Heart right ventricle (tissue), 16 donors: Measurements from ENCODE around the gene SNX4. TPM values are rescaled to one million over a fixed set of nuclear protein-coding genes. Genes with fewer than 3 reads are reported as not detected.
"Not testable (repeated sequence)": the region's sequence is repeated elsewhere in the genome, so short reads cannot be mapped to it uniquely, and the experiment has no call there.

ENCODE experiments used
- ATAC-seq, 8 donors: fragments of 200-7000 bp; cut with Tn5 transposase; one replicate each; pipeline ENCODE4 v1.9.1; 2020; ENCODE audit warnings: mild to moderate bottlenecking in 8 of 8, moderate library complexity in 8 of 8, moderate number of reproducible peaks in 1 of 8
- DNase-seq, 2 donors: peaks; one replicate each; pipeline ENCODE4 v3.0.0-alpha.2; 2020
- H3K27ac ChIP-seq, 10 donors: fragments of 200-600 bp; sonication (generic) in 2 of 10; one replicate each; pipeline versions ENCODE4 v1.5.0 to v1.8.0; 2020 to 2022; ENCODE audit warnings: mild to moderate bottlenecking in 3 of 10
- H3K27me3 ChIP-seq, 7 donors: fragments of 200-600 bp; one replicate each; pipeline ENCODE4 v1.8.0; 2021 to 2022; ENCODE audit warnings: mild to moderate bottlenecking in 2 of 7
- H3K36me3 ChIP-seq, 9 donors: fragments of 200-600 bp; sonication (generic) in 1 of 9; one replicate each; pipeline versions ENCODE4 v1.5.0 to v1.8.0; 2020 to 2022; ENCODE audit warnings: mild to moderate bottlenecking in 2 of 9
- H3K4me1 ChIP-seq, 9 donors: fragments of 200-600 bp; sonication (generic) in 1 of 9; one replicate each; pipeline versions ENCODE4 v1.5.0 to v1.8.0; 2020 to 2022; ENCODE audit warnings: mild to moderate bottlenecking in 4 of 9
- H3K4me3 ChIP-seq, 10 donors: fragments of 200-600 bp; sonication (generic) in 2 of 10; one replicate each; pipeline versions ENCODE4 v1.5.0 to v1.8.0; 2020 to 2022; ENCODE audit warnings: mild to moderate bottlenecking in 7 of 10, moderate library complexity in 2 of 10
- H3K9me3 ChIP-seq, 11 donors: fragments of 200-600 bp in 10 of 11; sonication (generic) in 2 of 11; one replicate each; pipeline versions ENCODE4 v1.5.0 to v1.8.0; 2013 to 2022; ENCODE audit warnings: mild to moderate bottlenecking in 2 of 11, control low read depth in 1 of 11, moderate library complexity in 1 of 11
- CTCF ChIP-seq, 9 donors: fragments of 200-600 bp; sonication (generic) in 2 of 9; IDR thresholded peaks; one replicate each; pipeline versions ENCODE4 v1.5.0 to v1.8.0; 2021 to 2022; ENCODE audit warnings: antibody characterized with exemption in 9 of 9, mild to moderate bottlenecking in 5 of 9, moderate library complexity in 1 of 9
- WGBS, 2 donors: extraction: QIAGEN DNeasy Blood & Tissue Kit; methylation state at CpG; one replicate each; pipeline ENCODE4 v1.1.7; 2013; ENCODE audit warnings: inconsistent platforms in 1 of 2; 5-methylcytosine and 5-hydroxymethylcytosine counted together
- intact Hi-C, 10 donors: fragments of 100-400 bp; cut with DNase I; formaldehyde crosslinking; loops; one replicate each; pipeline versions ENCODE4 v1.11.1 to v1.14.2; 2022
- polyA plus RNA-seq, 2 donors: library from polyadenylated mRNA; stranded (reverse); fragments of 200-250 nt; gene quantifications; one replicate each; pipeline ENCODE4 v1.2.3, GENCODE V29; 2013
- total RNA-seq, 10 donors: library from RNA; stranded (reverse); fragmentation: NEBNext Ultra II Directional in 3 of 10; extraction: Animal tissue kit (Norgen Biotek cat#: 25700) in 3 of 10; gene quantifications; one replicate each; pipeline versions ENCODE4 v1.2.1 to v1.2.4, GENCODE V29; 2021 to 2023
- donor health status: Arrhythmogenic right ventricular cardiomyopathy.
- donor health status: ischemic (EF 13 %, LVEDD 7.1; RV severe dilation, severe dysfunction).
- donor health status: healthy with polysubstance abuse.
- donor health status: DM: no; HTN: yes; CAD: no.
- donor health status: DM: no; HTN: no; CAD: no.
- donor health status: ischemic (EF 25% LVEDD 6.9; RV normal size, moderate dysfunction).
- donor health status: ischemic (EF 25% LVEDD 5.7; RV mildly dilated, moderate dysfunction).
- donor health status: healthy.
- donor health status: DM: yes; HTN: yes; CAD: no.
- donor health status: Ischemic cardiomyopathy.
- donor health status: ischemic (EF 35%, LVEDD 5.7; RV mildly dilated, moderate dysfunction).
- donor health status: nonischemic (EF 11% LVEDD 7.7; RV severe dilation, severe dysfunction).
- donor health status: DM: yes; HTN: yes; CAD: no.
- donor health status: PGD.
- donor health status: ischemic (EF 29% LVEDD 5.4; RV normal size, mild dysfunction).
- donor health status: nonischemic (EF 23%, LVEDD 6.1; RV moderate dilation, normal function).

SNX4 gene
- total and polyA plus RNA-seq, 12 donors = 15.4 to 25.1 (median 18.8) TPM

- Histone ChIP-seq H3K27me3 (no peaks in the 10 kb centered on the region), H3K27ac (no peak overlapping the region), H3K9me3 (no peaks in the 10 kb centered on the region), H3K4me1 (no peaks in the 10 kb centered on the region), H3K4me3 (no peak overlapping the region), H3K36me3 (peaks cover 0 to 97% (median 44%) of the 10 kb centered on the region in 9 donors)
- ATAC-seq (no peak), DNase-seq (no peak)
- intact Hi-C loops = no loop called here
- WGBS, 2 donors = 90 to 94% methylated on average over 2 of the region's 2 CpGs
- TF ChIP-seq CTCF (IDR thresholded peaks at IDR 0.05) = no peak
These were observed 23.3 kb downstream of the SNX4 start for GRCh38 chr3:125496701-125497100.

GRCh38 chr3:125482406-125482805, 37.6 kb downstream of the SNX4 start:
- no peak for TF ChIP-seq CTCF (IDR thresholded peaks at IDR 0.05)
- Histone ChIP-seq H3K27me3 (no peaks in the 10 kb centered on the region), H3K36me3 (peaks cover 0 to 90% (median 7%) of the 10 kb centered on the region in 9 donors), H3K27ac (no peak overlapping the region), H3K9me3 (no peaks in the 10 kb centered on the region), H3K4me1 (no peaks in the 10 kb centered on the region), H3K4me3 (no peak overlapping the region)
- 98 to 100% methylated on average over 1 of the region's 1 CpG for WGBS, 2 donors
- intact Hi-C loops = loop anchor here in 1 of 10 donors (10.0 kb wide), 1 partner anchor 92 kb away; no protein-coding TSS in a partner anchor
- DNase-seq (no peak), ATAC-seq (no peak)

GRCh38 chr3:125481786-125482185, 38.2 kb downstream of the SNX4 start:
- no peak overlapping the region for H3K4me3 ChIP-seq
- no peaks in the 10 kb centered on the region for H3K4me1 ChIP-seq
- 94 to 95% methylated on average over 2 of the region's 2 CpGs for WGBS, 2 donors
- DNase-seq (no peak), ATAC-seq (no peak)
- intact Hi-C loops = loop anchor here in 1 of 10 donors (10.0 kb wide), 1 partner anchor 93 kb away; no protein-coding TSS in a partner anchor
- no peak for TF ChIP-seq CTCF (IDR thresholded peaks at IDR 0.05)
- H3K27ac ChIP-seq = no peak overlapping the region
- no peaks in the 10 kb centered on the region for H3K9me3 ChIP-seq
- peaks cover 0 to 90% (median 2%) of the 10 kb centered on the region in 9 donors for H3K36me3 ChIP-seq
- H3K27me3 ChIP-seq = no peaks in the 10 kb centered on the region

- WGBS, 2 donors = 91 to 97% methylated on average over 9 of the region's 9 CpGs
- ATAC-seq, DNase-seq, H3K4me1 ChIP-seq, H3K27ac ChIP-seq, H3K9me3 ChIP-seq, H3K27me3 ChIP-seq, H3K4me3 ChIP-seq: not testable (repeated sequence)
- intact Hi-C loops = loop anchor here in 1 of 10 donors (10.0 kb wide), 1 partner anchor 93 kb away; no protein-coding TSS in a partner anchor
- peaks cover 0 to 90% (median 5%) of the 10 kb centered on the region in 9 donors for H3K36me3 ChIP-seq
These were observed 38.6 kb downstream of the SNX4 start for GRCh38 chr3:125481375-125481759.

GRCh38 chr3:125480656-125481374, 39.2 kb downstream of the SNX4 start:
- WGBS, 2 donors = 76% methylated on average over 2 of the region's 2 CpGs
- Histone ChIP-seq H3K27me3 (no peaks in the 10 kb centered on the region), H3K9me3 (no peaks in the 10 kb centered on the region), H3K4me1 (no peaks in the 10 kb centered on the region), H3K36me3 (peaks cover 0 to 90% (median 10%) of the 10 kb centered on the region in 9 donors), H3K27ac (no peak overlapping the region), H3K4me3 (no peak overlapping the region)
- no peak for ATAC-seq
- intact Hi-C loops = loop anchor here in 1 of 10 donors (10.0 kb wide), 1 partner anchor 94 kb away; no protein-coding TSS in a partner anchor
- TF ChIP-seq CTCF (IDR thresholded peaks at IDR 0.05) = no peak
- DNase-seq = no peak
